Measurements from ENCODE around the gene NCR2. TPM values are rescaled to one million over a fixed set of nuclear protein-coding genes. Genes with fewer than 3 reads are reported as not detected.
"Not testable (repeated sequence)": the region's sequence is repeated elsewhere in the genome, so short reads cannot be mapped to it uniquely, and the experiment has no call there.

NCR2 gene, protein sequence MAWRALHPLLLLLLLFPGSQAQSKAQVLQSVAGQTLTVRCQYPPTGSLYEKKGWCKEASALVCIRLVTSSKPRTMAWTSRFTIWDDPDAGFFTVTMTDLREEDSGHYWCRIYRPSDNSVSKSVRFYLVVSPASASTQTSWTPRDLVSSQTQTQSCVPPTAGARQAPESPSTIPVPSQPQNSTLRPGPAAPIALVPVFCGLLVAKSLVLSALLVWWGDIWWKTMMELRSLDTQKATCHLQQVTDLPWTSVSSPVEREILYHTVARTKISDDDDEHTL
- 0.95 TPM for polyA plus RNA-seq (2012; ENCODE audit: insufficient read depth, insufficient read length)

GRCh38 chr6:41335296-41335695, at the start of gene NCR2:
Gene NCR2, plus strand, starts transcription at chr6:41335608. Its CDS starts 269 bp downstream, at chr6:41335877.
- H3K4me3 ChIP-seq (ENCODE audit: low read length) = peak within 1 kb of the TSS; percentile 23
- DNase-seq (ENCODE audit: low read depth, low spot score) = no peak

GRCh38 chr6:41286544-41287346, 48.7 kb upstream of the NCR2 start, which contains the start of gene TREM1:
Gene TREM1, minus strand, starts transcription at chr6:41286682. Its CDS starts 27 bp downstream, at chr6:41286655.
- no peak for DNase-seq (ENCODE audit: low read depth, low spot score)
- H3K4me3 ChIP-seq (ENCODE audit: low read length) = no peak within 1 kb of the TSS

DNA sequence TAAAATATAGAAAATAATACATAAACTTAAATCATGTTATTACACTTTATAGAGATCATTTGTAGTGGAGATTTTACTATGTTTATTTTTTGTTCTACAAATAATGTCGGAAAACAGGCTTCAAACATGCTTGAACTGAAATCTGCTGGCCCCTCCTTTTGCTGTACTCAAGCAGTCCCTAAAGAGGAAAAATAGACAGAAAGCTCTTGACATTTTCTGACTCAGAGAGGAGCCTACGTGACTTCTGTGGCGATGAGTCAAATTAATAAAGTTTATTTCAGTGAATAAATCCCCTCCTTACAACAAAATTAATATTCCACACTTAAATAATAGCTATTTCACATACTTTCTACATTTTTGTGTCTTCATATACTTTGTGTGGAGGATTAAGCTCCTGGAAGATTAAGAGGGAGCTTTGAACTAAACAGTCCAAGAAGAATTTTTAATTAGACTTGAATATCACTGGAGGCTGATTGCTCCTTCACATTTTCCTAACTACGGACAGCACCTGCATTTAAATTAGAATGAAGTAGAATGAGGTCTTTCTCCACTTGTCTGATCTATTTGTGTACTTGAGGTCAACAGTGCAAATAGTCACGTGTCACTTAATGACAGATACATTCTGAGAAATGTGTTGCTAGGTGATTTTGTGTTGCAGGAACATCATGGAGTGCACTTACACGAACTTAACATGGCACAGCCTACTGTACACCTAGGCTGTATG, 47.2 kb upstream of the NCR2 start:
- H3K4me3 ChIP-seq (ENCODE audit: low read length) = no peak overlapping the region
- no peak for DNase-seq (ENCODE audit: low read depth, low spot score)

DNA sequence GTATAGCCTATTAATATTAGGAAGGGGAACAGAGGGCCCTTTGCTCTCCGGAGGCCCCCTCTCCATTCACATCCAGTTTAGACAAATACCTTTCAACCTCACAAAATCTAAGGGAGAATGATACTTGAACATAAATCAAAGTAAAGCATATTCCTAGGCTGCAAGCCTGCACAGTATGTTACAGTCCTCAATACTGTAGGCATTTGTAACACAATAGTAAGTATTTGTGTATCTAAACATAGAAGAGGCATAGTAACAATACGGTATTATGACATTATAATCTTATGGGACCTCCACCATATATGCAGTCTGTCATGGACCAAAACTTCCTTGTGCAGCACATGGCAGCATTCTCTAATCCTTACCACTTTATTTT, 46.7 kb upstream of the NCR2 start:
- H3K4me3 ChIP-seq (ENCODE audit: low read length) = no peak overlapping the region
- DNase-seq (ENCODE audit: low read depth, low spot score) = no peak

DNA sequence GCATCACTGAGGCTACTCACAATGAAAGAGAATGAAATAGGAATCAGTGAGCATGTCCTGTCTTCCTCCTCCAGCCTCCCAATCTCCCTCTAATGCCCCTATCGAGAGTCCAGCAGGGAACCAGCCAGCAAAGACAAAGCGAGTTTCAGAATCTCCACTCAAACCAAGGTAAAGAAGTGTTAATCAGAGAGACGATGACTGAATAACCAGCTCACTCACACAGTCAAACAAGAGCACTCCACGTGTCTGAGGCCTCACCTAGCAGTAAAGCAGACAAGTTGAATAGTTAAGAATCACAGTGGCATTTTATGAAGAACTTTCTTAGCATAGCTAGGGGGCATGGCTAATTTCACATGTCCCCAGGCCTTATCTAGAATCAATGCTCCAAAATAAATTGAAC, 45.6 kb upstream of the NCR2 start:
- no peak for DNase-seq (ENCODE audit: low read depth, low spot score)
- H3K4me3 ChIP-seq (ENCODE audit: low read length) = no peak overlapping the region

GRCh38 chr6:41291717-41292116, 43.7 kb upstream of the NCR2 start:
- no peak overlapping the region for H3K4me3 ChIP-seq (ENCODE audit: low read length)
- no peak for DNase-seq (ENCODE audit: low read depth, low spot score)

- no peak overlapping the region for H3K4me3 ChIP-seq (ENCODE audit: low read length)
- no peak for DNase-seq (ENCODE audit: low read depth, low spot score)
These were observed 41.1 kb upstream of the NCR2 start for GRCh38 chr6:41294214-41294872.

DNA sequence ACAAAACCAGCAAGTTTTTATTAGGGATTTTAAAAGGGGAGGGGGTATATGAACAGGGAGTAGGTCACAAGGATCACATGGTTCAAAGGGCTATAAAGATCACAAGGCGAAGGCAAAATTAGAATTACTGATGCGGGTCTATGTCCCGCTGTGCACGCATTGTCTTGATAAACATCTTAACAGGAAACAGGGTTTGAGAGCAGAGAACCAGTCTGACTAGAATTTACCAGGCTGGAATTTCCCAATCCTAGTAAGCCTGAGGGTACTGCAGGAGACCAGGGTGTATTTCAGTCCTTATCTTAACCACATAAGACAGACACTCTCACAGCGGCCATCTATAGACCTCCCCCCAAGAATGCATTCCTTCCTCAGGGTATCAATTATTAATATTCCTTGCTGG, 38.2 kb upstream of the NCR2 start:
- H3K4me3 ChIP-seq (ENCODE audit: low read length); DNase-seq (ENCODE audit: low read depth, low spot score): not testable (repeated sequence)

GRCh38 chr6:41298785-41299502, 36.5 kb upstream of the NCR2 start:
- peak; percentile 79 for DNase-seq (ENCODE audit: low read depth, low spot score)
- H3K4me3 ChIP-seq (ENCODE audit: low read length) = no peak overlapping the region

- H3K4me3 ChIP-seq (ENCODE audit: low read length) = no peak overlapping the region
- DNase-seq (ENCODE audit: low read depth, low spot score) = no peak
These were observed 32.8 kb upstream of the NCR2 start for GRCh38 chr6:41302638-41303037.

- H3K4me3 ChIP-seq (ENCODE audit: low read length) = no peak overlapping the region
- DNase-seq (ENCODE audit: low read depth, low spot score) = peak; percentile 71
These were observed 29.1 kb upstream of the NCR2 start for GRCh38 chr6:41306187-41306854.

- DNase-seq (ENCODE audit: low read depth, low spot score) = no peak
- H3K4me3 ChIP-seq (ENCODE audit: low read length) = no peak overlapping the region
These were observed 20.2 kb upstream of the NCR2 start for GRCh38 chr6:41315203-41315602.

DNA sequence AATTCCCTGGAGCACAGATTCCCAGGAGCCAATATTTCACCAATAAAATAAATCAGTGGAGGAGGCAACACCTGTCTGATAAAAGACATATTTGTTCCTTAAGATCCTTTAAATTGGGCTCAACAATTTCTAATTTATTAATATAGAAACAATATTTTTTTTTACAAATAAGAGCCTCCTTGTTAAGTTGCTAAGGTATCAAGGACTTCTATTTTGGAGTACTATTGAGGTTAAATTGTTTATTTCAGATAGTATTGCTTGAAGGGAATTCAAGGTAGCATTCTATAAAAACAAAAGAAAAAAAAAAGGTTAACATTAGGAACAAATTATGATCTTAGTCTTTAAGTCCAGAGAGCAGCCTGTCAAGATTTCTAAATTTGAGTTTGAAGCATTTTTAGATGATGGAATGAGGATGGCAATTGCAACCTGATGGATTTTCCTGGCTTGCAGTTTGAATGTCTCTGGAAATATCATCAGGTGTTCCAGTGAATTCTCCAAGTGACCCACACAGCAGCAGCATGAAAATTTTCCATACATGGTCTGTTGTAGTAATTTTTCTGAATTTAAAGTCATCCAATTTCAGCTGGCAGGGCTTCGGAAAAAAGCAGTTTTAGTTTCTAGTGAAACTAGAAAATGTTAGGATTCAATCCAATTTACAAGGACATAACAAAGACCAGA, 19.3 kb upstream of the NCR2 start:
- no peak overlapping the region for H3K4me3 ChIP-seq (ENCODE audit: low read length)
- no peak for DNase-seq (ENCODE audit: low read depth, low spot score)

GRCh38 chr6:41318261-41318653, 17.2 kb upstream of the NCR2 start:
- H3K4me3 ChIP-seq (ENCODE audit: low read length) = no peak overlapping the region
- no peak for DNase-seq (ENCODE audit: low read depth, low spot score)

DNA sequence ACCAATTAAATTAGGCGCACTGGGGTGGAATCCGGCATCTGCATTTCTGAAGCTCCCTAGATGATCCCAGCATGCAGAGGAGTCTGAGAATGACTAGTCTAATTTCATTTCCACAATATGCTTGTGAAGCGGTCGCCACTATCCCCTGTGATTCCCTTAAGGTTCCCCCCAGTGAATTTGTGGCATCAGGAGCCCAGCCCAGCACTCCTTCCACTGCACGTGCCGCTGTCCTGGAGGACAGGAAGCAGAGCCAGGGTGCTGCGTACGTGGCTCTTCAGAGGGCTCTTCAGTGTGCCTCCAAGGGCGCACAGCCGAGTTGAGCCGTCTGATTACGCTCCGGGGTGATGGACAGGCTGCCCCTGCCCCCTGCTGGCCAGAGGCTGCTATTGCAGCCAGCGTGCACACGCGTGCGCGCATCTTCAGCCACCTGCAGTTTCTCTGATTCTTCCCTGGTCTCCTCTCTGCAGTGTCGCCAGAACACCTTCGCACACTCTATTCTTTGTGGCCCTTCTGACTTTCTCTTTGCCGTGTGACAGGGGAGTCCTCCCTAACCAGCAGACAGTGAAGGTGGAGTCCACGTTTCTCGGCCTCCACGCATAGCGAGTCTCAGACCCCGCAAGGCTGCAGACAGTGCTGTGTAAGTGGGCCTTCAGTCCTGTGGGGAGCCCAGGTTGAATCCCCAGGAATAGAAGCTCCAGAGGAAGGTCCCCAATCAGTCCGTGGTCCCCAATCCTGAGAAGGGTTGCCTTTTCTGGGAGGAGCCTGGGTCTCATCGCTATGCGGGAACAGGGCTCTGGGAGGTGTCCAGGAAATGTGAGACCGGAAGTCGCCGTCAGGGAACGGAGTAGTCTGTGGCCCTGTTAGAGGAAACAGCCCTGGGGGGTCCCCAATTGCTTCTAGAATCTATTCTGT, 16.5 kb upstream of the NCR2 start:
- H3K4me3 ChIP-seq (ENCODE audit: low read length) = peak overlapping the region; percentile 32
- DNase-seq (ENCODE audit: low read depth, low spot score) = peak; percentile 86

GRCh38 chr6:41321183-41321582, 14.2 kb upstream of the NCR2 start:
- no peak for DNase-seq (ENCODE audit: low read depth, low spot score)
- no peak overlapping the region for H3K4me3 ChIP-seq (ENCODE audit: low read length)
